Osteoblast (primary cell): ENCODE results near the gene TMEM266. TPM values are rescaled to one million over a fixed set of nuclear protein-coding genes. Genes with fewer than 3 reads are reported as not detected.

ENCODE experiments used
- DNase-seq: peaks from one replicate; pipeline ENCODE4 v3.0.0; 2011; ENCODE audit warnings: low spot score, mixed read lengths; ENCODE audit not compliant: insufficient read length; ENCODE audit errors: missing footprints
- H2AFZ ChIP-seq: 2 replicates; pipeline ENCODE4 v1.6.0; 2011; ENCODE audit warnings: mild to moderate bottlenecking, low read length
- H3K27ac ChIP-seq: 2 replicates; pipeline ENCODE4 v1.5.1; 2011; ENCODE audit warnings: mild to moderate bottlenecking, low read depth, low read length, moderate library complexity
- H3K27me3 ChIP-seq: 2 replicates; pipeline ENCODE4 v1.6.0; 2012; ENCODE audit warnings: mild to moderate bottlenecking, control low read depth, inconsistent platforms, low read length, moderate library complexity; ENCODE audit not compliant: insufficient read depth
- H3K36me3 ChIP-seq: 2 replicates; pipeline ENCODE4 v1.5.1; 2011; ENCODE audit warnings: mild to moderate bottlenecking, low read length, control low read depth, moderate library complexity; ENCODE audit not compliant: insufficient read depth
- H3K4me1 ChIP-seq: 2 replicates; pipeline ENCODE4 v1.5.1; 2011; ENCODE audit warnings: mild to moderate bottlenecking, low read length, control low read depth, moderate library complexity; ENCODE audit not compliant: insufficient read depth
- H3K4me2 ChIP-seq: 2 replicates; pipeline ENCODE4 v1.6.0; 2011; ENCODE audit warnings: mild to moderate bottlenecking, low read length; ENCODE audit not compliant: insufficient read depth
- H3K4me3 ChIP-seq: fragments of 200-600 bp; sonication (generic); 3 replicates; pipeline ENCODE4 v1.5.1; 2012; ENCODE audit warnings: mild to moderate bottlenecking, low read length, inconsistent platforms; ENCODE audit not compliant: insufficient read depth
- H3K79me2 ChIP-seq: 2 replicates; pipeline ENCODE4 v1.6.0; 2012; ENCODE audit warnings: mild to moderate bottlenecking, low read length, control low read depth, inconsistent platforms; ENCODE audit not compliant: insufficient read depth
- H3K9me3 ChIP-seq: 2 replicates; pipeline ENCODE4 v1.5.1; 2011; ENCODE audit warnings: low read depth, low read length, control low read depth
- H4K20me1 ChIP-seq: 2 replicates; pipeline ENCODE4 v1.6.0; 2012; ENCODE audit warnings: mild to moderate bottlenecking, low read length, control low read depth; ENCODE audit not compliant: insufficient read depth
- CTCF ChIP-seq: IDR thresholded peaks from 2 replicates; pipeline ENCODE4 v1.5.1; 2011; ENCODE audit warnings: mild to moderate bottlenecking, low read depth, low read length, moderate library complexity; ENCODE audit errors: extremely low read depth
- total RNA-seq: library from RNA; depleted of rRNA; stranded (reverse); fragments of >200 nt; gene quantifications from 2 replicates; pipeline ENCODE4 v1.2.3, GENCODE V29; 2012

TMEM266 gene
- total RNA-seq, 1 donor, result not detected

DNA sequence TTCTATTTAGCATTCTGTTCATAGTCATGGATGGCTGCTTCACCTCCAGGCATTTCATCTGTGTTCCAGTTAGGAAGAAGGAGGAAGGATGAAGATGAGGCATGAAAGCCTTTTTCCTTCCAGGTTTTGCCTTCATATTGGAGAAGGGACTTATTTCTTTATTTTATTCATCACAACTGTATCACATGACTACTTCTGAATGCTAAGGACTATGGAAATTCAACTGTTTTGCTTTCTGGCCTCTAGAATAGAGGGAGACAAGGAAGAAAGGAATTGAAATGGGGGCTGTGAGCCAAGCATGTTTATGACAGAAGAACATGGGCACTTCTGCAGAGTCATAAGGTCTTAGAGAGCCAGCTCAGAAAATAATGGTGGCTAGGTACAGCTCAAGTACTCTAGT lies 10.4 kb downstream of the TMEM266 start:
- TF ChIP-seq CTCF, result no peak
- DNase-seq, result no peak
- no peaks in the 10 kb centered on the region for H3K4me1 ChIP-seq
- H3K4me2 ChIP-seq, result no peak overlapping the region
- no peaks in the 10 kb centered on the region for H3K9me3 ChIP-seq
- no peak overlapping the region for H3K27ac ChIP-seq
- no peaks in the 10 kb centered on the region for H3K36me3 ChIP-seq
- no peaks in the 10 kb centered on the region for H3K79me2 ChIP-seq
- no peak overlapping the region for H2AFZ ChIP-seq
- H3K27me3 ChIP-seq, result peaks cover 28% of the 10 kb centered on the region
- H4K20me1 ChIP-seq, result no peaks in the 10 kb centered on the region
- H3K4me3 ChIP-seq, result no peak overlapping the region

- peaks cover 19% of the 10 kb centered on the region for H3K27me3 ChIP-seq
- H3K4me3 ChIP-seq, result no peak overlapping the region
- H4K20me1 ChIP-seq, result no peaks in the 10 kb centered on the region
- no peak for DNase-seq
- no peaks in the 10 kb centered on the region for H3K9me3 ChIP-seq
- no peak for TF ChIP-seq CTCF
- no peaks in the 10 kb centered on the region for H3K4me1 ChIP-seq
- H3K27ac ChIP-seq, result no peak overlapping the region
- H3K4me2 ChIP-seq, result no peak overlapping the region
- H3K79me2 ChIP-seq, result no peaks in the 10 kb centered on the region
- H2AFZ ChIP-seq, result no peak overlapping the region
- H3K36me3 ChIP-seq, result no peaks in the 10 kb centered on the region
Measured at GRCh38 chr15:76070921-76071635, 11.3 kb downstream of the TMEM266 start.

DNA sequence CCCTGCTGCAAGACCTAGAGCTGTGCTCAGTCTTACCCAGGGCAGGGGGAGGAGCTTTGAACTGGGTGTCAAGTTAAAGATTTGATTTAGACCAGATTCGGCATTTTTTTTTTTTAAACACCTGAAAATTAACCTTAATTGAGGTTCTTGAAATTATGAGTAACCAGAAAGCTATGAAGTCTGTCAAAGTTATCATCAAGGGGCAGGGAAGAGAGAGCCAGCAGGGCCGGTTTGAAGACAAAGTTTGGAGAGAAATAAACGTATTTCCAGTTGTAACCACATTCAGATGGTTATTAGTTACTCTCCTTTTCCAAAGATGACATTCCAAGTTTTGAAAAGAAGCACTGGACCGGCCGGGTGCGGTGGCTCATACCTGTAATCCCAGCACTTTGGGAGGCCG lies 12.0 kb downstream of the TMEM266 start:
- H3K79me2 ChIP-seq, result no peaks in the 10 kb centered on the region
- H3K4me1 ChIP-seq, result no peaks in the 10 kb centered on the region
- no peaks in the 10 kb centered on the region for H3K36me3 ChIP-seq
- H3K27ac ChIP-seq, result no peak overlapping the region
- H3K9me3 ChIP-seq, result no peaks in the 10 kb centered on the region
- H2AFZ ChIP-seq, result no peak overlapping the region
- H3K27me3 ChIP-seq, result peaks cover 12% of the 10 kb centered on the region
- DNase-seq, result no peak
- H3K4me3 ChIP-seq, result no peak overlapping the region
- no peaks in the 10 kb centered on the region for H4K20me1 ChIP-seq
- no peak for TF ChIP-seq CTCF
- H3K4me2 ChIP-seq, result no peak overlapping the region

DNA sequence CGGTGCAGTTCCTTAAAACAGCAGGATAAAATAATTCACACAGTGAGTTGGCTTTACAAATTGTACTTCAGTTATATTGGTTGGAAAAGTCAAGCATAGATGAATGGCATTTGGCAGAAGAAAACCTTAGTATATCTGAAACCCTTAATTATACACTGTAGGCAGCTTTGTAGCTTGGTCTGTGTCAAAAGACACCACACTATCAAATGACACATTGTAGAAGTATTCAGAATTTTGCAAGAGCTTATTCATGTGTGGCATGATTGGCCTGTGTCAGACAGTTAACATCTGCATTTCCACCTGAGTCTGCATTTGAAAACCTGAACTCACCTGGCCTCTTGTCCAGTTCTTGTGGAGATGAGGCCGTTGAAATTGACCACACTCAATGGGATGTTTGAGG lies 13.8 kb downstream of the TMEM266 start:
- no peak for TF ChIP-seq CTCF
- H2AFZ ChIP-seq, result no peak overlapping the region
- DNase-seq, result no peak

More for the DNA sequence above, 13.8 kb downstream of the TMEM266 start:
- no peaks in the 10 kb centered on the region for H4K20me1 ChIP-seq
- no peaks in the 10 kb centered on the region for H3K4me1 ChIP-seq
- no peak overlapping the region for H3K27ac ChIP-seq
- H3K4me3 ChIP-seq, result no peak overlapping the region
- H3K36me3 ChIP-seq, result no peaks in the 10 kb centered on the region
- H3K27me3 ChIP-seq, result peaks cover 8% of the 10 kb centered on the region
- no peaks in the 10 kb centered on the region for H3K79me2 ChIP-seq
- no peak overlapping the region for H3K4me2 ChIP-seq
- no peaks in the 10 kb centered on the region for H3K9me3 ChIP-seq
